Testis (tissue), 2 donors: ENCODE results near the gene MINDY3.

Experiments used
- POLR2A ChIP-seq: fragments of 450-650 bp; IDR thresholded peaks from one replicate; pipeline ENCODE4 v1.6.1; 2017; ENCODE audit warnings: antibody characterized with exemption, mild to moderate bottlenecking, moderate library complexity
- TF ChIP-seq, protein P1 (sequence below), 3 experiments: fragments of 450-650 bp in 2 of 3; fragments of 200-600 bp in 1 of 3; sonication (generic) in 1 of 3; IDR thresholded peaks; one replicate each; pipeline ENCODE4 v1.5.1; 2016 to 2019; ENCODE audit warnings: antibody characterized with exemption in 3 of 3, mild to moderate bottlenecking in 2 of 3, moderate library complexity in 1 of 3

DNA sequence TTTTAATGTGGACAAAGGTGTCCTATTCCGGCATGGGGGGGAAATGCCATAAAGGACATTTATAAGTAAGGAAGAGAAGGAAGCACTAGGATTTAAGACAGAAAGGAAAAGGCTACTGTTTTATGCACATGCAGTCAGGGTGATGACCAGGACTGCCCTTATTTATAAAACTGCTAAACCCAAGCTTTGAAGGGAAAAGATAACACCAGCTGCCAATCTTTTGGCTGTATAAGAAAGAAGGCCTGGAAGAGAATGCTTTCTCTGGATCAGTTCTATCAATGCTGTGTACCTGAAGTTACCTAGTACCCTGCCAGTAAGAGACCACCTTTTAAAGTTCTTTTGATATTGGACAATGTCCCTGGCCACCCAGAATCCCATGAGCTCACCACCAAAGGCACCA, 59.2 kb downstream of the MINDY3 start:
- TF ChIP-seq, protein P1, sequence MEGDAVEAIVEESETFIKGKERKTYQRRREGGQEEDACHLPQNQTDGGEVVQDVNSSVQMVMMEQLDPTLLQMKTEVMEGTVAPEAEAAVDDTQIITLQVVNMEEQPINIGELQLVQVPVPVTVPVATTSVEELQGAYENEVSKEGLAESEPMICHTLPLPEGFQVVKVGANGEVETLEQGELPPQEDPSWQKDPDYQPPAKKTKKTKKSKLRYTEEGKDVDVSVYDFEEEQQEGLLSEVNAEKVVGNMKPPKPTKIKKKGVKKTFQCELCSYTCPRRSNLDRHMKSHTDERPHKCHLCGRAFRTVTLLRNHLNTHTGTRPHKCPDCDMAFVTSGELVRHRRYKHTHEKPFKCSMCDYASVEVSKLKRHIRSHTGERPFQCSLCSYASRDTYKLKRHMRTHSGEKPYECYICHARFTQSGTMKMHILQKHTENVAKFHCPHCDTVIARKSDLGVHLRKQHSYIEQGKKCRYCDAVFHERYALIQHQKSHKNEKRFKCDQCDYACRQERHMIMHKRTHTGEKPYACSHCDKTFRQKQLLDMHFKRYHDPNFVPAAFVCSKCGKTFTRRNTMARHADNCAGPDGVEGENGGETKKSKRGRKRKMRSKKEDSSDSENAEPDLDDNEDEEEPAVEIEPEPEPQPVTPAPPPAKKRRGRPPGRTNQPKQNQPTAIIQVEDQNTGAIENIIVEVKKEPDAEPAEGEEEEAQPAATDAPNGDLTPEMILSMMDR (IDR thresholded peaks at IDR 0.05) = no peak
- no peak for TF ChIP-seq POLR2A
